DMS79 treated with DMSO at 0.1 percent for 48 hours (cell line): ENCODE results near the gene MRPS5.
A peak's percentile ranks its signal among the peaks of the same experiment; 100 is the strongest.

ENCODE experiments used
- DNase-seq: peaks from one replicate; lab custom pipeline; 2025; lab: John Stamatoyannopoulos, UW

The MRPS5 gene

DNA sequence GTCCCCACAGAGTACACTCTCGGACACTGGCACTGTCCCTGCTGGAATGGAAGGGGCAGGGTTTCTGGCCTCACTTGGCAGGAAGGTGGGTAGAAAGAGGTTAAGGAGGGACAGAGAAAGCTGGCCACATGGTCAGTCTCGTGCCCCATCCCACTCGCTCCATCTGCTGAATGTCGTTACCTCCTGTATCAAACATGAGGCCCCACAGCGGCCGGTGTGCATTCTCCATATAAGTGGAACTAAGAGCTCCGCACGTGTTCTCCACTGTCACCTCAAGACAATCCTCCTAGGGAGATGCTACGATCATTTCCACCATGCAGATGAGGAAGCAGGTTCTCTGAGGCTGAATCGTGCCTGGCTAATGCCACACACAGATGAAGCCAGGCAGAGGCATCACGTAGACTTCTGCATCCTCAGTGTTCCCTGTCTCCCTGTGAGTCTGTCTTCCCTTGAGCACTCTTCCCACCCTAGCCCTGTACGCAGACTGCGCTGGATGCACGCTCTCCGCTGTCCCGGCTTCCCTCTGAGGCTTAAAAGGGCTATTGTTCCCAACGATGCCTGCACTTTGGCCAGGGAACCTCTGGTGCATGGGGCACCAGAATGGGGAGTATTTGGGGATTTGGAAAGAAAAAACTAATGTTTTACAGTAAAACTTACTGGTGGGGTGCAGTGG lies 61.0 kb downstream of the MRPS5 start:
- no peak for DNase-seq

DNA sequence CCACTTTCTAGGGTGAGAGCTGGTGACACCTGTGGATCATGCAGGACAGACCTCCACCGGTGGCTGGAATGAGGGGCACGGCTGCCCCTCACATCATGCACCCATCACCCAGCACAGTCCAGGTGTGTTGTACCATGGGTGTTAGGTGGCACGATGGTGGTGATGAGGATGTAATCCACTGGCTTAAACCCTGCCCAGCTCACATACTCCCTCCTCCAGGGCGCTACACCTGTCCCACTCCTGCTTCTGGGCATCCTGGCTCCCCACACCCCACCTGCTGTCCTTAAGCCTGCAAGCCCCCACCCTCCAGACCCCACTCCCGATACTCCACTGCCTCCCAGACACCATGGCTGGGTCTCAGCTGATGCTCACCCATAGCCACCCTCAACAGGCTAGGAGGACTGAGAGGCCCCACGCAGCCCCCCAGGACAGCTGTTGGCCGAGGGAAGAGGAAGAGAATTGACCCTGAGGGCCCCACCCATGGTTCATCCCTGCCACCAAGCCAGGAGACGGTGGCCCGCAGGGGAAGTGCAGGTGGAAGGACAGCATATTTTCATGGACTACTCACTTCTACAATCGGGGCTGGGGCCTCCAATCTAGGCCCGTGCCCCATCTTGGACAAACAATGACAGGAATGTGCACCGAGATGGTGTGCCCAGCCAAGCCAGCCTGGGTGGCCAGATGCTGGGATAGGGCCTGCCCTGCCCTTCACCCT lies 61.8 kb downstream of the MRPS5 start:
- DNase-seq = no peak

DNA sequence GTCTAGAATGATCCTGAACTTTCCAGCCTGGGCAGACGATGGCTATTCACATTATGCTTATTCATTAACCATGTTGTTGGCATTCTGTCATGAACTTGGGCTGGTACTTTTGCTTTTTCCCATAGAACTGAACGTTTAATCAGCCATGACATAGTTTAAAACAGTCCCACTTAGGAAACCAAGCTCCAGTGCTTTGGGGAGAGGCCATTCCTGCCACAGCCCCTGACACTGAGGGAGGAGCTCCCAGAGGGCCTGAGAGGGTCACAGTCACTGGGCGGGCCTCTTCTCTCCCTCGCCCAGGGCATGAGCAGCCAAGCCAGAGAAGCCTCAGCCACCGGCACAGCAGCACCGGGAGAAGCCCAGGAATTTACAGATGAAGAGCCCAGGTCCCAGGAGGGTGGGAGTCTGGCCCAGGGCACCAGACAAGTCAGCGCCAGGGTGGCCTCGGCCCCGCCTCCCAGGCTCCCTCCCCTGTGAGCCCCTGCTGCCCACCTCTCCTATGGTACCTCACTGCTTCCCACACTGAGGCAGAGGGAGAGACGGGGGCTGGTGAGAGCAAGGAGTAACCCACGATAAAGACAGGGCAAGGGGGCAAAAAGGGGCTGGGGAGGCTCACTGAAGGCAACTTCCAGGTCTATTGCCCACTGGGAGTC lies 62.5 kb downstream of the MRPS5 start:
- peak; percentile 16 for DNase-seq

DNA sequence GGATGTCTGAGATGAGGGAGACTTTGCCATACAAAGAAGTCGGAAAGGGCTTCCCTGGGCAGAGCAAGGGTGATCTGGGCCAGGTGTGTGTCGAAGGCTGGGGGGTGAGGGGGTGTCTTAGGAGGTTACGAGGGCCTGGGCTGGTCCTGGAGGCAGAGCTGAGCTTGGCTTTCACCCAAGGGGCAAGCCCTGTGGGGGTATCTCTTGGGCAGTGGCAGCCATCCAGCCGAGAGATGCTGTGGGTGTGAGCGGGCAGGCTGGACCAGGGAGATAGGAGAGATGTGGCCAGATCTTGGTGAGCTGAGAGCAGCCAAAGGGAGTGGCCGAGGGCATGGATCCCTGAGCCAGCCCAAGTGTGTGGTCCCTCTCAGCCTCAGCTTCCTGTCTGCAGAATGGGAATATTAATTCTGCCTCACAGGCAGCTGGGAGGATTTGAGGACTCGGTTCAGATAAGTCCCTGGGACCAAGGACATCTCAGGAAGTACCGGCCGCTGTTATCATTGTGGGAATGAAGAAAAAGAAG lies 63.1 kb downstream of the MRPS5 start:
- DNase-seq = no peak

DNA sequence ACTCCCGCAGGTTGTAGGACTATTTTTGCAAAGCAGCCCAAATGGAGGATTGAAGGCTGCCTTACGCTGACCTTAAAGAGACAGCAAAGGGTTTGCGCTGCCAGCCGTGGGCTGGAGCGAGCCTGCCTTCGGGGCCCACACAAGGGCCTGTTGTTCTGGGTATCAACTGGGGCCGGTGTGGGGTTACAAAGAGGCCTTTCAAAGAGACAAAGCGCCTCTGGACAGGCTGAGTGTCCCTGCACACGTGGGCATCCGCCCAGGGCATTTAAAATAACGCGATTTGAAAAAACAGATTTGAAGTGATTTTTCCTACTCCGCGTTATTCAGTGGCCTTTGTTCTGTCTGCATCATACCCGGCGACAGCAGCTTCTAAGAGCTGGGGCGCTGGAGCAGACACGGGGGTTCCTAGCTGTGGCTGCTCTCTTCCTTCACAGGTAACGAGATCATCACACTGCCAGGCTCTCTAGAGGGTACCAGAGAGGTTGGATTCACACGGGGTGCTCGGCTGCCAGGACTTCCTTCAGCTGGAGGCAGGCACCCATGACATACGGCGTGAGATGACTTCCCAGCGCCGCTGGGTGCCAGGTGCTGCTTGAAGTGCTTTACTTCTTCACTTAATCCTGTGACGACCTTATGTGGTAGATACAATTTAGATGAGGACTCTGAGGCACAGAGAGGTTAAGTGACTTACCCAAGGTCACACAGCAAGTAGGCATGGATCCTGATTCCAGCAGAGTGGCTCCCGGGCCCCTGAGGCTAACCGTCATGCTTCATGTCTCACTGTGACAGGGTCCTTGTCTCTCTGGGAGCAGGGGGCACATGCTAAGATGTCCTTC lies 63.9 kb downstream of the MRPS5 start:
- DNase-seq = no peak

DNA sequence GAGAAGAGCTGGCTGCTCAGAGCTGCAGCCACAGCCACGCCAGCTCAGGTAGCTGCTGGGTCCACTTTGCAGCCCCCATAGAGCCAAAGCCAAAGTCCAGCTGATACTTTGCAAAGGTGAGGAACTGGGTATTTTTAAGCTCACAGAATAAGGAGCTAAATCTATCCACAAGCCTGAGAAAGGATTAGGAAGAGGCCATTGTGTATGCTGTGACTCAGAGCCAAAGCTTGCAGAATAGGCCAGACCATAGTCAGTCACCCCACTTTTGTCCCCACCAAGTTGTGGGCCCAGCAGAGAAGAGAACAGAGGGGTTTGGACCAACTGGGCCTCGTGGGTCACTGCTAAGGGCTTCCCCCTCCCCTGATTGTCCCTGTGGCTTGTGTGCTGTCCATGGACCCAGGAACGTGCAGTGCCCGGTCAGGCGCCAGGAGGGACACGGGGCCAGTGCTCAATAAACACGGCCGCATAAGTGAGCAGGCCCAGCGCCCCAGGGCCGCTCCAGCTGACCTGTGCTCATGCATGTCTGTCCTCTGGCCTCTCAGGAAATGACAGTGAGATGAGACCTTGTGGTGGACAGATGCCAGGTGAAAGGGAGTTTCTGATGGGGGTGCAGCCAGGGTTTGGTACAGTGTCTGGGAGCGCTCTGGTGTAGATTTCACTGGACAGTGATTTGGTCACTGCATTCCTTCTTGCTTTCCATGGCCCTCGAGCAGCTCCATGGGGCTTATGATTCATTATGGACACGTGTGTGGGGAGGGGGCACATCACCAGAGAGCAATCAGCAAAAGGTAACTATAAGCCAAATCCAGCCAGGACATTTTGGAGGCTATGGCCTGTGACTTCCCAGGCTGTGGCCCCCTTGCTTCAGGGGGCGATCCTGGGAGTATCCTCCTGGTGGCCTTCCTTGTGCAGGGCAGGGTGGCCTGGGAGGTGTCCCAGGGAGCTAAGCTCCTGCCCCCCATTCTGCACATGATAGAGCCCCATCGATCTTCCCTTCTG lies 64.8 kb downstream of the MRPS5 start:
- DNase-seq = no peak

DNA sequence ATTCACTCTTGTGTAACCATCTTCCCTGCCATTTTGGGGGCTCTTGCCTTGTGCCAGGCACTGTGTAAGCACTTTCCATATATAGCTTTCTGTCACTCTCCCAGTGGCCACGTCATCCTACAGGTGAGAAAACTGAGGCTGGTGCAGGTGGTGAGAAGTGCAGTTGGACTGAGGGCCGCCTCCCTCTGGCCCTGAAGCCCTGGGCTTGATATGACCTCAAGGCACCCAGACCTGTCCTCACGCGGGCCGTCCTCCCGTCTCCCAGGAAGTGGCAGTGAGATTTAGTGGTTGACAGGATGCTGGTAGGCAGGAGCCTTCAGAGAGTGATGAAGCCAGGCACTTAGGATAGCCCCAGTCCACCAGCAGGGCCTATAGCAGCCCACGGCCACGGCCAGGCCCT lies 65.6 kb downstream of the MRPS5 start:
- no peak for DNase-seq

DNA sequence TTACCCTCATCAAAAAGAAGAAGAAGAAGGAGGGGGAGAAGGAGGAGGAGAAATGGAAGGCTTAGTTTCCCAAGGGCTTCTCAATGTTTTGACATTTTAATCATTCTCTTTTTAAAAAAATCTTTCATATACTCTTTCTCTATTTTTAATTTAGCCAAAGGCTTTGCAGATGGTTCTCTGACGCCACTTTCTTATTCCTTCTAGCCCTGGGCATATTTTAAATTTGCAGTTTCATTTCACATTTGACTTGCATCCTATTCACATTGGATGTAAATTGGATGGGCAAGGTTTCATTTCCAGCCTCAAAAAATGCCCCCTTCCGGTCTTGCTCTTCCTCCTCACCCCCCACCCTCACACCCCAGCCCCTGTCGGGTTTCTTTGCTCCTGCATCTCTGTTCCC lies 66.3 kb downstream of the MRPS5 start:
- no peak for DNase-seq

DNA sequence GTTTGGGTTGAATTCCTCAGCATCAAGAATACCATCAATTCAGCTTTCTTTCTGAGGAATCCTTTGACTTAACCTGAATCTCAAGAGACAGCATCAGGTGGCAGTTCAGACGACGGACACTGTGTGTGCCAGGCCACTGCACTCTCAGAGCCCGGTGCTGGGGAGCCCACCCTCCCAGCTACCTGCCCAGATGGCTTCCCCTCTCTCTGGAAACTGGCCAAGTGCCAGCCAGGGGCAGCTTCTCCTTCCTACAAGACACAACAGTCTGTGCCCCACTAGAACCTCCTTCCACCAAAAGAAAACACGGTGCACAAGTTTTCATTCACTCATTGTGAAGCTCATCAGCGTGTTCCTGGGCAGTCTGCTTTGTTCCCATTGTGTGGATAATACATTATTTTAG lies 67.6 kb downstream of the MRPS5 start:
- no peak for DNase-seq

DNA sequence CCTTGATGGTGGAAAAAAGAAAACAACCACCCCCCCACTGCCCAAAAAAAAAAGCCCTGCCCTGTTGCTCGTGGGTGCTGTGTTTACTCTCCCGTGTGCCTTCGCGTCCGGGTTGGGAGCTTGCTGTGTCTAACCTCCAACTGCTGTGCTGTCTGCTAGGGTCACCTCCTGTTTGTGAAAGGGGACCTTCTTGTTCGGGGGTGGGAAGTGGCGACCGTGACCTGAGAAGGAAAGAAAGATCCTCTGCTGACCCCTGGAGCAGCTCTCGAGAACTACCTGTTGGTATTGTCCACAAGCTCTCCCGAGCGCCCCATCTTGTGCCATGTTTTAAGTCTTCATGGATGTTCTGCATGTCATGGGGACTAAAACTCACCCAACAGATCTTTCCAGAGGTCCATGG lies 68.1 kb downstream of the MRPS5 start:
- DNase-seq = no peak

DNA sequence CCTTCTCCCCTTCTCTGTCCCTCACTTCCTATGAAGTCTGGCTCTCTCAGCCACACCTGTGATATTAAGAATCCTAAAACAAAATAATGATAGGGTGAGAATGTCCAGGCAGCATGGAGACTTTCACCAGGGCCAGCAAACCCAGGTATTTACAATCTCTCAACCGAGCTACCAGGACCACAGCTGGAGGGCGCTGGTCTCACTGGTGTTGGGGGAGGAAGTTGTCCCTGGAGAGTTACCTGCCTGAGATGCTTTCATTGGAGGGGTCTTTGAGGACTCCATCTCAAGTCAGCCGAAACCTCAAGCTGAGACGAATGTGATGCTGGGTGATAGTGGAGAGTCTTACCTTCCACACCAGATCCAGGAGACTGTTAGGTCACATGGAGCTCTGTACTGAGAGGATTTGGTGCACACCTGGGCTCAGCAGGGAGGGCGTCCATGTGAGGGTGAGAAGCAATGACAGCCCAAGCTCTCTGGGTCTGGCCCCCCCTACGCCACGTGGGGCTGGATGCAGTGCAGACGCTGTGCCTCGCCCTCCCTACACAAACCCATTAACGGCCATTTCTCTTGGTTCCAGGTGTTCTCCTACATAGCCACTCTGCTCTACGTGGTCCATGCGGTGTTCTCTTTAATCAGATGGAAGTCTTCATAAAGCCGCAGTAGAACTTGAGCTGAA lies 68.7 kb downstream of the MRPS5 start:
- no peak for DNase-seq

DNA sequence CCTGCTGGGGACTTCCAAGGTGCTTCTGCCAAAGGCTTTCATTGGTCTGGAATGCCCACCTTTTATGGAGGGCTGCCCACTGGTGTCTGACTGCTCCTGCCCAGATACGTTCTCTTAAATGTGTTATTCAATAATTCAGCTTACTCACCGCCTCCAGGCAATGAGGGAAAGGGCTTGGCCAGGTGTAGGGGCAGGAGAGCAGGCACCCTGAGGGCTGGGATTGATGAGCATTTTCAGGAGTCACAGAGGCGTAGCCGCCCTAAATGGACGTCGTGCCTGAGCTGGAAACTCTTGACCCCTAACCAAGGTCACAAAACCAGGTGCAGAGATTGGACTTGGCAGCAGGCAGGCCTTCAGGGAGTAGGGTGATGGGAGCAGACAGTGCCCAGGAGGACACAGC lies 69.3 kb downstream of the MRPS5 start:
- DNase-seq = peak; percentile 55

DNA sequence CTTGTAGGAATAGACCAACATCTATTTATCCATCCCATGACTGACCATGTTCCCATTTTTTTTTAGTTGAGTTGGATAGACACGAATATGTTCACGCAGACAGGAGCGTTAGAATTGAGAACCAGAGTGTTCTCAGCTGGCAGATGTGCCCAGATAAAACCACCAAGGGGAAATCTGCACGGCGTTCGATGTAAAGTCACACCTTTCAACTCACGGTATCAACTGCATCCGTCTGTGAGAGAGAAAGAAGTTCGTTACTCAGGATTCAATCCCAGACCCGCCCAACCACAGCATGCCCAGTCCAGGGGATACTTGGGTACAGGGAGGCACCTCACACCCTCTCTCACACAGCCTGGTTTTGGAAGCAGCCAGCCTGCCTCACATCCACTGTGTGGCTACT lies 70.0 kb downstream of the MRPS5 start:
- DNase-seq = no peak

DNA sequence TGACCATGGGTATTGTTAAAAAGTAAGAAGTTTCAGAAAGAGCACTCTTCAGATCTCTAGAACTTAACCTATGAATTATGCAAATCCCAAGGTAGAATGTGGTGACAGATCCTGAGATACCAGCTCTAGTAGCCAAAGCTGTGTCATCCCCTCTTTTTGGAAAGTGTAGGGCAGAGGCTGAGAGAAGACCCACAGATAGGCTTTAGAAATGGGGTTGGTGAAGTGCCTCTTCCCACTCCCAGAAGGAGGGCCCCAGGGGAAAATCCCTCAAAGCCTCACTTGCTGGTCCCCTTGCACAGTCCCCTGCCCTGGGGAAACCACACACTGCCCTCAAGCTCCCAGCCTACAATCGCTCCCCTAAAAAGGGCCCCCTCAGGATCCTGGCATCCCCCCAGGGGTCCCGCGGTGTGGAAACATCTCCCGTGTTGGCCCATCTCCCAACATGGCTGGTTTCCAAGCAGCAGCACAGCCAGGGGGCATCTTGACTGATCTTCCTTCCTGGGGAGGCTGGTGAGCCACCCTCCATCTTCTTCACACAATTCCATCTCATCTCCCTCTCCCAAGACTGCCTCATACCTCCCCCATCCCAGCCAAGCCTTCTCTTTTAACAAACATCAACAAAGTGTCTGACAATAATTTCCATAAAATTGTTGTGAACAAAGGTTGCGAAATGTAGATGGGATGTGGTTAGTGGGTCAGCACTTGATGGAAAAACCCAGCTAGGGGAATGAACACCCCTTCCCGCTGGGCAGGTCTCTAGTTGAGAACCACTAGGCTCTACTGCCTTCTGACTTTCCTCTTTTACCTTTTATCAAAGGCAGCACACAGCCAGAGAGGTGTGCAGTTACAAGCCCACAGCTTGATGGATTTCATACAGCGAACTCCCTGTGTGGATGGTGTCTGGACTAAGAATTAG lies 71.0 kb downstream of the MRPS5 start:
- no peak for DNase-seq

DNA sequence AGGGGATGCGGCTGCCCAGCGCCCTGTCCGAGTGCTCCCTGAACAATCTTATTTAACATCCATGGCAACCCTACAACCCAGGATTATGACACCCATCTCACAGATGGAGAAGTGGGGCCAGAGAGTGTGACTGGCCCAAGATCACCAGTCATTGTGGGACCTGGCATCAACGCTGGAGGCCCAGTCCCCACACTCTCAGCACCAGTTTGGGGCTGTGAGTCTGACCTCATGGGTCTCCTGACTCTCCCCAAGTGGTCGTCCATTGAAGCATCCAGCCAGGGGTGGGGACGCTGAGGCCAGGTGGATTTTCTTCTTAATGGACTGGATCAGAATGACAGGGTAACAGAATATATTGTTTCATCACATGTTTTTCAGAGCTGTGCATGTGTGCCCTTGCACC lies 71.6 kb downstream of the MRPS5 start:
- DNase-seq = no peak

DNA sequence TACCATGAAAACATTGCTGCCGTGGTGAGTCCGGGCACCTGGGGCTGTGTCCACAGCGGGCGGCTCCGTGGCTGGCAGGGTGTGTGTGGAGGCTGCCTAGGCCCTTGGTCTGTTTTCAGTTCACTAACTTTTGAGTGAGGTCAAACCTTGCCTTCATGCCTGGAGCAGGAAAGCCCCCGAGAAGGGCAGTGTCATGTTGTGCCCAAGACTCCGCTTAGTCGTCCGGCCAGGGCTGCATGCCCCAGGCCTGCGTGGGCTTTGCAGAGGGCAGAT lies 72.0 kb downstream of the MRPS5 start:
- DNase-seq = no peak

DNA sequence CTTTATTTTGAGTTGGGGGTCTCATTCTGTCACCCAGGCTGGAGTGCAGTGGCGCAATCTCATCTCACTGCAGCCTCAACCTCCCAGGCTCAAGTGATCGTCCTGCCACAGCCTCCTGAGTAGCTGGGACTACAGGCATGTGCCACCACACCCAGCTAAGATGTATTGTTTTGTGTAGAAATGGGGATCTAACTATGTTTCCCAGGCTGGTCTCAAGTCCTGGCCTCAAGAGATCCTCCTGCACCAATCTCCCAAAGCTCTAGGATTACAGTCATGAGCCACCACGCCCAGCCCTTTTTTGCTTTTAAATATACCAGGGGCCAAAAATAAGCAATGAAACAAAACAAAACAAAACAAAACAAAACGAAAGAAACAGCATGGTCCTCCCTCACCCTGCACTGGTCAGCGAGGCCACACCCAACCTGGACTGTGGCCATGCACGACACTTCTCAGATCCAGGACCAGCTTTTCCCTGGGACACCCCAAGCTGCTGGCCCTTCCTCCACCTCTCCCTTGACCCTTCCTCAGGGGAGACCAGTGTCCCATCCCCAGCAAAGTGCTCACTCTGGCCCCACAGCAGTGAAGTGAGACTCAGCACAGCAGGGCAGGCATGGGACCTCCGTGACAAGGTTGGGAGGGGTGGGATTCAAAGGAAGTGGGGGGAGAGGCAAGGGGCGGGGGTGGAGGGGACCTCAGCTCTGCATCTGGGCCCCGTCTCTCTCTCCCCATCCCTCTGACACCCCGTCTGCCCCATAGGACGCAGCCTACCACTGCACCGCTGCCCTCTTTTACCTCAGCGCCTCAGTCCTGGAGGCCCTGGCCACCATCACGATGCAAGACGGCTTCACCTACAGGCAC lies 72.6 kb downstream of the MRPS5 start:
- no peak for DNase-seq

DNA sequence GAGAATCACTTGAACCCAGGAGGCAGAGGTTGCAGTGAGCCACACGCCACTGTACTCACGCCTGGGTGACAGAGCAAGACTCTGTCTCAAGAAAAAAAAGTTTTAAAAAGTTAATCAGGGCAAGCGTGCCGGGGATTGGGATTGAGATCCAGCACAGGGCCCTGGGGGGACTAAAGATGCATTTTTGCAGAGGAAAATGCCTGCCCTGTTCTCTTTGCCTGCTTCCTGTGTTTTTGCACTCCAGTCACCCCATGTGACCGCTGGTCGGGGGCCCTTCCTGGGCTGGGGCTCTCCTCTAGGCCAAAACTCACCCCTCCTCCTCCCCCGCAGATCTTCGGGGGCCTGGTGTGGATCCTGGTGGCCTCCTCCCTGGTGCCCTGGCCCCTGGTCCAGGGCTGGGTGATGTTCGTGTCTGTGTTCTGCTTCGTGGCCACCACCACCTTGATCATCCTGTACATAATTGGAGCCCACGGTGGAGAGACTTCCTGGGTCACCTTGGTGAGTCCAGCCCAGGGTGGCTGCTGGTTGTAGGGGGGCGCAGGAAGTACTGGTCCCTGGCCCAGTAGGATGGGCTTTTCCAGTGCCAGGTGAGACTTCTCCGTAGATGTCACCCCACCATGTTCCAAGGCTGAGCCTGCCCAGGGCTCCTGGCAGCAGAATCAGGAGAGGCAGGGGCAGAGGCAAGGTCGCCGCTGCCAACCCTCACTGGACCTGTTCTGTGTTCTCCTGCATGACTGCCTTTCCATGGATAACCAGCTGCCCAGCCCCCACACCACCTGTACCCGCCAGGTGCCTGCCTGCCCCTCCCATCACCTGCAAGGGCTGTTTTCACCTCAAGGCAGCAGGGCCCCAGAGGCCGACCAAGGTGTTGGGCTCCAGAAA lies 73.7 kb downstream of the MRPS5 start:
- peak; percentile 75 for DNase-seq
